ENCODE measurements around the gene ZNF101.

Gene ZNF101

GRCh38 chr19:19668230-19669012, at the start of gene ZNF101:
TSS of gene ZNF101 (plus strand) at chr19:19668839. CDS start at chr19:19668964, 125 bp downstream.
- DNase-seq: peak; percentile 96

- no peak for DNase-seq
These were observed 49.3 kb upstream of the ZNF101 start for GRCh38 chr19:19619181-19619848.

GRCh38 chr19:19619849-19620210, 48.8 kb upstream of the ZNF101 start:
- DNase-seq: no peak

- no peak for DNase-seq
These were observed 45.3 kb upstream of the ZNF101 start for GRCh38 chr19:19623383-19623782.

- no peak for DNase-seq
These were observed 44.5 kb upstream of the ZNF101 start for GRCh38 chr19:19624032-19624570.

- DNase-seq: no peak
These were observed 41.8 kb upstream of the ZNF101 start for GRCh38 chr19:19626516-19627472.

GRCh38 chr19:19627621-19628500, 40.8 kb upstream of the ZNF101 start, which contains the start of gene LPAR2:
TSS of gene LPAR2 (minus strand) at chr19:19628220. CDS start at chr19:19627275, 945 bp downstream.
- DNase-seq: peak; percentile 88

GRCh38 chr19:19628501-19629134, 40.0 kb upstream of the ZNF101 start:
- peak; percentile 67 for DNase-seq

- DNase-seq: no peak
These were observed 38.6 kb upstream of the ZNF101 start for GRCh38 chr19:19630062-19630414.

- DNase-seq: no peak
These were observed 38.2 kb upstream of the ZNF101 start for GRCh38 chr19:19630426-19630825.

GRCh38 chr19:19631346-19631745, 37.3 kb upstream of the ZNF101 start:
- no peak for DNase-seq

- no peak for DNase-seq
These were observed 36.0 kb upstream of the ZNF101 start for GRCh38 chr19:19632661-19633060.

GRCh38 chr19:19633711-19634515, 34.7 kb upstream of the ZNF101 start:
- DNase-seq: no peak

GRCh38 chr19:19634516-19635312, 33.9 kb upstream of the ZNF101 start:
- DNase-seq: no peak

- DNase-seq: no peak
These were observed 33.3 kb upstream of the ZNF101 start for GRCh38 chr19:19635313-19635702.

GRCh38 chr19:19636573-19637185, 32.0 kb upstream of the ZNF101 start:
- no peak for DNase-seq

- DNase-seq: no peak
These were observed 31.5 kb upstream of the ZNF101 start for GRCh38 chr19:19637186-19637522.

GRCh38 chr19:19637523-19638251, 31.0 kb upstream of the ZNF101 start:
- DNase-seq: no peak

All from CD4-positive, alpha-beta T cell treated with Interleukin-6 for 4 hours (primary cell).